T-helper 1 cell treated with Interleukin-12 subunit alpha and Interleukin-12 subunit beta and Interleukin-4 antibody, amounts not matched to agents 30 ng/mL and 1 ng/mL, for 36 hours (primary cell): ENCODE measurements around the gene NOCT. TPM values are rescaled to one million over a fixed set of nuclear protein-coding genes. Genes with fewer than 3 reads are reported as not detected.
"Not testable (repeated sequence)": the region's sequence is repeated elsewhere in the genome, so short reads cannot be mapped to it uniquely, and the experiment has no call there.

Source experiments
- intact Hi-C: fragments of 100-400 bp; cut with micrococcal nuclease; formaldehyde crosslinking; loops from one replicate; pipeline ENCODE4 v1.15.1; 2024
- total RNA-seq: library from RNA; stranded (reverse); gene quantifications from 2 replicates; pipeline ENCODE4 v1.2.3, GENCODE V29; 2022

NOCT gene
- total RNA-seq, 1 donor from 2014 or later = 11.5 TPM

DNA sequence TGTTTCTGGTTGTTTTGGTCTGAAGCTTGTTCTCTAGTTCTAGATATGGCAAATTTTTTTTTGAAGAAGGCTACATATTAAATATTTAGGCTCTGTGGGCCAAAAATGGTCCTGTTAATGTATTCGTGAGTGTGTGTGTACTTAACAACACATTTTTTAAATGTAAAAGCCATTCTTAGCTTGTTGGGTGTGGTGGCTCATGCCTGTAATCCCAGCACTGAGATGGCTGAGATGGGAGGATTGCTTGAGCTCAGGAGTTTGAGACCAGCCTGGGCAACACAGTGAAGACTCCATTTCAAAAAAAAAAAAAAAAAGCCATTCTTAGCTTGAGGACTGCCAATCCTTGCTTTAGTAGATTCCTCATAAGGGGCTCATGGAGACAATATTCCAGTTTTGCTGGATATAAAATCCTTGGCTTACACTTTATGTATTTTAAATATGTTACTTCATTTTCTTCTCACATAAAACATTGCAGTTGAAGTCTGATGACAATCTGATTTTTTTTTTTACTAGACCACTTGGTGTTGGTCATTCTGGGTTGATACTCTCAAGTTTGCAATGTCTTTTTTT, 23.4 kb downstream of the NOCT start:
- intact Hi-C loops = no loop called here

DNA sequence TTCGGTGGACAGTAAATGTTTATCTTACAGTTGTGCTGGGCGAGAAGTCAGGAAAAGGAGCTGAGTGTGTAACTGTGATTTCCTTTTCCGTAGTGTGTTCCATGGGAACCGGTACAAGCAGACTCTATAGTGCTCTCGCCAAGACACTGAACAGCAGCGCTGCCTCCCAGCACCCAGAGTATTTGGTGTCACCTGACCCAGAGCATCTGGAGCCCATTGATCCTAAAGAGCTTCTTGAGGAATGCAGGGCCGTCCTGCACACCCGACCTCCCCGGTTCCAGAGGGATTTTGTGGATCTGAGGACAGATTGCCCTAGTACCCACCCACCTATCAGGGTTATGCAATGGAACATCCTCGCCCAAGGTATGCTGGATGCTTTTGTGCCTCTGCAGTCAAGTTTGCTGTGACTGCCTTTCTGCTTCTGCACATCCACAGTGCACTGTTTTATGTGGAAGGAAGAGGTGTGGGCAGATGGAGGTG, 27.4 kb downstream of the NOCT start:
- intact Hi-C loops = no loop called here

DNA sequence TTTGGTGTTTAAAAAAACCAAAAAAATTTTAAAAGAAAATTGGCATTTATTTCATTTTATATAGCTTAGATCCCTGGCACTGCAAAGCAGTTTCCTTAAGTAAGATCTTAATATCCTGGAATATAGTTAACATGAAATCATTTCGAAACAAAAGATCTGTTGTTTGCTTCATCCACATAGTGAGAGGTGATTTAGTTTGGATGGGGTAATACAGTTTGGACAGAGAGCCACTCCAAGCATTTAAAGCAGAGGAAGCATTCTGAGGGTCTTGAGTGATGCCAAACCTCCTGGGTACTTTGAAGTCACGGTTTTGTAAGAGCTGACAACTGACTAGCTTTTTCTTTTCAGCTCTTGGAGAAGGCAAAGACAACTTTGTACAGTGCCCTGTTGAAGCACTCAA, 28.7 kb downstream of the NOCT start:
- intact Hi-C loops = no loop called here

DNA sequence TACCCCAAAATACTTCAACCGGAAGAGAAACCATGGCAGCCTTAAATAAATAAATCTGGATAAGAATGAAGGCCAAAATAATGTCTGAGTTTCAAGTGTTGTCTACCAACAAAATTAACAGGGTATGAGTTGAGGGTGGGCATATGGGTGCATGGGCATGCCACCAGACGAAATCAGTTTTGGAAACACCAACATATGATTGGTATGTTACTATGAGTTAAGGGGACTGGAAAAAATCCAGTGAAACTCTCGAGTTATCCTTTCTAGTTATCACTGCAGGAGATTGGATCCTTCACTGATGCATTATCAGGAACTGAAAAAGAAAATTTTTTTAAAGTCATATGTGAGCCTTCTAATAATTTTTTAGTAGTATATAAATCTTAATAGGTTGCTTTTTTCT, 32.4 kb downstream of the NOCT start:
- intact Hi-C loops = no loop called here

- intact Hi-C loops = no loop called here
Measured at GRCh38 chr4:139050446-139050845, 34.9 kb downstream of the NOCT start.

GRCh38 chr4:139053909-139054308, 38.3 kb downstream of the NOCT start:
- intact Hi-C loops = no loop called here

DNA sequence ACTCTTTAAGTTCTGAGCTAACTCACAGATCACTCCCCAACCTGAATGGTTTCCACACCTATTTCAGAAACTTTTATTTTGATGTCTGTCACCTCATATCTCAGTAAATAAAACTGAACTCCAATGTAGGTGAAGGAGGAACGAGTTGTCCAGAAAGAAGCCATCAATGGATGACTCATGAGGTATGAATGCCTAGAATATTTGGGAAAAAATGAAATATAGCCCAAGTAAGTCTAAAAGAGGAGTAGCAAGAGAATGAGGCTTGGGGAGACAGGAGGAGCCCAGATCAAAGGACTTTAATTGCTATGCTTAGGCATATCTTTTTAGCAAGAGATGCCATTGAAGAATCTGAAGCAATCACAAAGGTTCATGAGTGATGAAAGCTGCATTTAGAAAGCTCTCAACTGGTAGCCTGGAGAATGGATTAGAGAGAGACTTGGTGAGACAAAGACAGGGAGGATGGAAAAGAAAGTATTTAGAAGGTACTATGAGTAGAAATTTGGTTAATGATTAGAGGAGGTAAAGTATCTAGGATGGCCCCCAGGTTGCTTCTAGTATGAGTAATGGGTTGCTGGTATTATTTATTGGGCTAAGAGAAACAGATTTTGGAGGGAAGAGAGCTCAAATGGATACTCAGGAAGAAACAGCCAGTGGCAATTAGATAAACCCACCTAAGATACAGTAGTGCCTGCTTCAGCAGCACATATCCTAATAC, 39.4 kb downstream of the NOCT start:
- intact Hi-C loops = no loop called here

DNA sequence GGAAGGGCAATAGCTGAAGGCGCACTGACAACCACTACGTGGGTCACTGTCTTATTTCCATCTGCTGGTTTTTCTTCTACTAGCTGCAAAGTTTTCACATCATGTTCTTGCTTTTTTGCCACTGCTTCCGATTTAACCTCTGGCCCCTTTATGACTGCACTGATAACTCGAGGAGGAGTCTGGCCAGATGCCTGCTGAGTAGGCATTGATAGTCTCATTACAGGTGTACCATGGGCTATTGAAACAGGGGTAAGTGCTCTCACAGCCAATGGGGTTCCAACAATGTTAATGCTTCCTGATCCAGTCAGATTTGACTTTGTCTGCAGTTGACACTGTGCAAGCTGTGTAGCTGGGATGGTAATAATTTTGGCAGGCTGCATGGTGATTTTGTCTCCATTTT, 43.4 kb downstream of the NOCT start:
- intact Hi-C loops = not testable (repeated sequence)

- intact Hi-C loops = no loop called here
Measured at GRCh38 chr4:139060591-139060990, 45.0 kb downstream of the NOCT start.

- intact Hi-C loops = no loop called here
Measured at GRCh38 chr4:139076016-139076744, 60.6 kb downstream of the NOCT start.

- intact Hi-C loops = no loop called here
Measured at GRCh38 chr4:139077567-139078355, 62.2 kb downstream of the NOCT start.

- intact Hi-C loops = loop anchor here (1.0 kb wide), 1 partner anchor 8 kb away; no protein-coding TSS in a partner anchor
Measured at GRCh38 chr4:139078926-139079325, 63.3 kb downstream of the NOCT start.

DNA sequence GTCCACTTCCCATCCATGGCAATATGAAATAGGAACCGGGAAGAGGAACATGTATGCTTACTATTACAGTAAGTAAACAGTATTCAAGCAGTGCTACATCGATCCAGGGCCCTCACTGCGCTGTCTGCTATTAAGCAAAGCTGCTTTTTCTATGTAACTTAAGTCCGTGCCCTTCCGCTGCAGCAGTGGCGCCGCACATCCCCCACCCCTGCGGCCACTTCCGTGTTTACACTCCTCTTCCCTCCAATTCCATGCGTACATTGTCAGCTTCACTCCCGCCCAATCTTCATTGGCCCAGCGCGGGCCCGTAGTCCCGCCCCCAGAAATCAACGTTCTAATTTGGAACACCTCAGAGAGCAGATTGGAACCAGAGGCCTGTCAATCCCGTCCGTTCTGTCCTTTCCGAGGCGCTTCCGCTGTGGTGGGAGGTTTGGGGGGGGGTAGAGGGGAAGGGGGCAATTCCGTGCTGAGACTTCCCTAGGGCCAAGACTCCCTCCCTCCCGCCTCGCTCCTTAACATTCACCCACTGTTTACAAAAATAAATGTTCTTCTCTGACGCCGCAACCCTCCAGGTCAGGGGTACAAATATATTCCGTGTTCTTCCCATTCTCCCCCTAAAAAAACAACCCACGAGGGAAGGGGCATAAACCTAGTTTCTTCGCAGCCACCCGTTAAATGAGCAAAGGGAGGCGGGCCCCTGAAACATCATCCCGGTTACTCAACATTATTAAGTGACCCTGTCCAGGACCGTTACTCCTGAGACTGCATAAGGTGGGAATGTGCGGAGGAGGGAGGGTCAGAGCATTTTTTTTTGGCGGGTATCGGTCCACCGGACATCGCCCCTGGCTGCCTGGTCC, 67.4 kb downstream of the NOCT start:
- intact Hi-C loops = loop anchor here (1.0 to 10.0 kb wide), 10 partner anchors 16 to 1012 kb away; partner anchors contain the start of genes ELF2, NAA15, NOCT and SLC7A11

- intact Hi-C loops = loop anchor here (1.0 to 10.0 kb wide), 8 partner anchors 16 to 1011 kb away; partner anchors contain the start of genes ELF2, NAA15, NOCT and SLC7A11
Measured at GRCh38 chr4:139083607-139083955, 68.0 kb downstream of the NOCT start.

DNA sequence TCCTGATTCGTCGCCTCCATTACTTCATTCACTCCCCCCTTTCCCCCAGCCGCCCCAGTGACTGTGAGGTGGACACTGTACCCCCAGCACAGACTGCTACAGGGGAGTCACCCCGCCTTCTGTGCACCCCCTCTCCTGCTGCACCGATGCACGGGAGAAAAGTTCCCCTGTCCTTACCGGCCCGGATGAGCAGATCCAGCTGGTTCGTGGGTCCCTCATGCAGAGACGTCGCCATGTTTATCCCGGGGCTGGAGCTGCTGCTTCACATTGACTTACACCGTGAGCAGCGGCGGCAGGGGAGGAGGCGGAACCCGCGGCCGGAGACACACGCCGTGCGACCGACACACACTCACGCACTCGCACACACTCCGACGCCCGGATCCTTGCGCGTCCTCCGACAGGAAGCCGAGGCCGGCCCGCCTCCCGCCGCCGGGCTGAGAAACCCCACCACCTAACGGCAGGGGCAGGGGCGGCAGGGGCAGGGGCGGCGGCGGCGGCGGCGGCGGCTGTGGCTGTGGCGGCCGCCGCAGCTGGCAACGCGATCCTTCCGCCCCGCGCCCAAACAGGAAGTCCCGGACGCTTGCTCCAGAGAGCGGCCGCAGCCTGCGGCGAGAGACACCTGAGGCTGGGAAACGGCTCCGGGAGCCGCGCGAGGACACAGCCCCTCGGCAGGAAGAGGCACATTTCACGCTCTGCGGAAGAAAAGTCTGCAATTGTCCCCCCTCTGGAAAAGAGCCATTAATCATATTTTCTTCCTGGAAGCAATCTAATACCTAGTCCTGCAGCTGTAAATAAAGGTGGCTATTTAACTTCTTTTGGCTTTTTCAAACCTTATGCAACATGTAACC, 68.6 kb downstream of the NOCT start:
- intact Hi-C loops = loop anchor here (1.0 to 10.0 kb wide), 11 partner anchors 15 to 1289 kb away; partner anchors contain the start of genes ELF2, NAA15, NOCT and SCOC

GRCh38 chr4:139084804-139085093, 69.2 kb downstream of the NOCT start:
- intact Hi-C loops = loop anchor here (1.0 to 10.0 kb wide), 5 partner anchors 54 to 1289 kb away; partner anchors contain the start of gene SCOC

- intact Hi-C loops = loop anchor here (10.0 kb wide), 1 partner anchor 1010 kb away; no protein-coding TSS in a partner anchor
Measured at GRCh38 chr4:139085141-139085540, 69.6 kb downstream of the NOCT start.

DNA sequence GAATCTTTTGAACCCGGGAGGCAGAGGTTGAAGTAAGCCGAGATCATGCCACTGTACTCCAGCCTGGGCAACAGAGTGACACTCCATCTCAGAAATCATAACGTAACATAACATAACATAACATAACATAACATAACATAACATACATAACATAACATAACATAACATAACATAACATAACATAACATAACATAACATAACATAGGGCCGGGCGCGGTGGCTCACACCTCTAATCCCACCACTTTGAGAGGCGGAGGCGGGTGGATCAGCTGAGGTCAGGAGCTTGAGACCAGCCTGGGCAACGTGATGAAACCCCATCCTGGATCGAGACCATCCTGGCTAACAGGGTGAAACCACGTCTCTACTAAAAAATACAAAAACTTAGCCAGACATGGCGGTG, 76.7 kb downstream of the NOCT start:
- intact Hi-C loops = no loop called here
